ENCODE data around the gene FXR2. TPM values are rescaled to one million over a fixed set of nuclear protein-coding genes. Genes with fewer than 3 reads are reported as not detected.
"Not testable (repeated sequence)": the region's sequence is repeated elsewhere in the genome, so short reads cannot be mapped to it uniquely, and the experiment has no call there.

FXR2 gene
- total RNA-seq, 1 donor from 2014 or later: 37.9 TPM

DNA sequence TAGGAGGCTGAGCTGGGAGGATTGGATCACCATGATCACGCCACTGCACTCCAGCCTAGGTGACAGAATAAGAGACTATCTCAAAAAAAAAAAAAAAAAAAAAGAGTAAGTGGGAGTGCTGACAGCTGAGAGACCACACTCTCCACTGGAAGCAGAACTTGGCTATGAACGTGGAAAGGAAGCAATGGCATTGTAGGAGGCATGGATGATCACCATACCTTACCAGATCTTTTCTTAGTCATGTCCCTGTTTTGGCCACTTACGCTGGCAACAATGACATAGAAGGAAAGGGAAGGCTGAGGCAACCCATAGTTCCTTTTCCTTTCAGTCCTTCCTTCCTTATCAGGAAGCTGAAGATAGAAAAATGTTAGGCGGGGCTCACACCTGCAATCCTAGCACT is 32.3 kb upstream of the FXR2 start:
- no peak overlapping the region for H3K27ac Mint-ChIP-seq (ENCODE audit: unreplicated experiment)
- DNase-seq (ENCODE audit: low spot score): no peak
- H3K4me3 Mint-ChIP-seq (ENCODE audit: unreplicated experiment): no peak overlapping the region
- H3K27me3 Mint-ChIP-seq (ENCODE audit: unreplicated experiment): peaks cover 11% of the 10 kb centered on the region
- no peaks in the 10 kb centered on the region for H3K9me3 Mint-ChIP-seq (ENCODE audit: unreplicated experiment)
- peaks cover 25% of the 10 kb centered on the region for H3K4me1 Mint-ChIP-seq (ENCODE audit: unreplicated experiment)
- no peaks in the 10 kb centered on the region for H3K36me3 Mint-ChIP-seq (ENCODE audit: low read depth, unreplicated experiment)
- TF ChIP-seq, protein P1, sequence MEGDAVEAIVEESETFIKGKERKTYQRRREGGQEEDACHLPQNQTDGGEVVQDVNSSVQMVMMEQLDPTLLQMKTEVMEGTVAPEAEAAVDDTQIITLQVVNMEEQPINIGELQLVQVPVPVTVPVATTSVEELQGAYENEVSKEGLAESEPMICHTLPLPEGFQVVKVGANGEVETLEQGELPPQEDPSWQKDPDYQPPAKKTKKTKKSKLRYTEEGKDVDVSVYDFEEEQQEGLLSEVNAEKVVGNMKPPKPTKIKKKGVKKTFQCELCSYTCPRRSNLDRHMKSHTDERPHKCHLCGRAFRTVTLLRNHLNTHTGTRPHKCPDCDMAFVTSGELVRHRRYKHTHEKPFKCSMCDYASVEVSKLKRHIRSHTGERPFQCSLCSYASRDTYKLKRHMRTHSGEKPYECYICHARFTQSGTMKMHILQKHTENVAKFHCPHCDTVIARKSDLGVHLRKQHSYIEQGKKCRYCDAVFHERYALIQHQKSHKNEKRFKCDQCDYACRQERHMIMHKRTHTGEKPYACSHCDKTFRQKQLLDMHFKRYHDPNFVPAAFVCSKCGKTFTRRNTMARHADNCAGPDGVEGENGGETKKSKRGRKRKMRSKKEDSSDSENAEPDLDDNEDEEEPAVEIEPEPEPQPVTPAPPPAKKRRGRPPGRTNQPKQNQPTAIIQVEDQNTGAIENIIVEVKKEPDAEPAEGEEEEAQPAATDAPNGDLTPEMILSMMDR (IDR thresholded peaks at IDR 0.05; ENCODE audit: unreplicated experiment): no peak

DNA sequence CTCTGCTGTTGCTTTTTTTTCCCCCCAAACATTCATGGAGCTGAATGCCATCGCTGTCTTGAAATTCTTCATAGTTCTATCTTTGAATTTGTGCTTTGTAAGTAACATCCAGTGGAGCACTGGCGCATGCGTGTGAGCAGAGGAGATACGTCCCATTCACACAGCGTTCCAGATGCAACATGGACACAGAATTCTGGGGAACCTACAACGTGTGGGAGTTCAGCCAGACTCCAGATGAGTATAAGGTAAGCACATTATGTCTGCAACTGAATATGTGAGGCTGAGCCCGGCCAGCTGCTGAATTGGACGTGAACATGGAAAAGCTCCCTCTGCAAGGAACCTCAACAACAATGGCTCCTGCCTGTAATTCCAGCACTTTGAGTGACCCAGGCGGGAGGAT is 31.8 kb upstream of the FXR2 start:
- TF ChIP-seq, protein P1 (IDR thresholded peaks at IDR 0.05; ENCODE audit: unreplicated experiment): no peak
- no peaks in the 10 kb centered on the region for H3K9me3 Mint-ChIP-seq (ENCODE audit: unreplicated experiment)

DNA sequence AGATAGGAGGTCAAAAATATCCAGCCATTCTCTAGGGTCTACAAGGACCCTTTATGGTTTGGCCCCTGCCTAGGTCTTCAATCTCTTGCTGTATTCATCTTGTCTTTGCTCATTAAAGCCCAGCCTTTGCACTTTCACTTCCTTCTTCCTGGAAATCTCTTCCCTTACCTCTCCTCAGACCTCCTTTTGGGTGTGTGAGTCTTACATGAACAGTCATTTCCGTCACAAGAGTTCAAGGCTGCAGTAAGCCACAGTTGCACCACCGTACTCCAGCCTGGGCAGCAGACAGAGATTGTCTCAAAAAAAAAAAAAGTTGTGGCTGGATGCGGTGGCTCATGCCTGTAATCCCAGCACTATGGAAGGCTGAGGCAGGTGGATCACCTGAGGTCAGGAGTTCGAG is 30.1 kb upstream of the FXR2 start:
- peaks cover 7% of the 10 kb centered on the region for H3K27me3 Mint-ChIP-seq (ENCODE audit: unreplicated experiment)
- no peaks in the 10 kb centered on the region for H3K36me3 Mint-ChIP-seq (ENCODE audit: low read depth, unreplicated experiment)
- no peaks in the 10 kb centered on the region for H3K9me3 Mint-ChIP-seq (ENCODE audit: unreplicated experiment)
- TF ChIP-seq, protein P1 (IDR thresholded peaks at IDR 0.05; ENCODE audit: unreplicated experiment): no peak
- peak overlapping the region; percentile 16 for H3K4me3 Mint-ChIP-seq (ENCODE audit: unreplicated experiment)
- H3K4me1 Mint-ChIP-seq (ENCODE audit: unreplicated experiment): peaks cover 16% of the 10 kb centered on the region
- H3K27ac Mint-ChIP-seq (ENCODE audit: unreplicated experiment): peak overlapping the region; percentile 73
- no peak for DNase-seq (ENCODE audit: low spot score)

More for the DNA sequence above, 31.8 kb upstream of the FXR2 start:
- peaks cover 24% of the 10 kb centered on the region for H3K4me1 Mint-ChIP-seq (ENCODE audit: unreplicated experiment)
- H3K4me3 Mint-ChIP-seq (ENCODE audit: unreplicated experiment): no peak overlapping the region
- no peak overlapping the region for H3K27ac Mint-ChIP-seq (ENCODE audit: unreplicated experiment)
- no peaks in the 10 kb centered on the region for H3K36me3 Mint-ChIP-seq (ENCODE audit: low read depth, unreplicated experiment)
- peaks cover 11% of the 10 kb centered on the region for H3K27me3 Mint-ChIP-seq (ENCODE audit: unreplicated experiment)
- DNase-seq (ENCODE audit: low spot score): no peak

DNA sequence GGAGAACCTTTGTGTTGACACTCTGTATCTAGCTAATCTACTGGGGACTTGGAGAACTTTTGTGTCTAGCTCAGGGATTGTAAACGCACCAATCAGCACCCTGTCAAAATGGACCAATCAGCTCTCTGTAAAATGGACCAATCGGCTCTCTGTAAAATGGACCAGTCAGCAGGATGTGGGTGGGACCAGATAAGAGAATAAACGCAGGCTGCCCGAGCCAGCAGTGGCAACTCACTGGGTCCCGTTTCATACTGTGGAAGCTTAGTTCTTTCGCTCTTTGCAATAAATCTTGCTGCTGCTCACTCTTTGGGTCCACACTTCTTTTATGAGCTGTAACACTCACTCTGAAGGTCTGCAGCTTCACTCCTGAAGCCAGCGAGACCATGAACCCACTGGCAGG is 26.9 kb upstream of the FXR2 start:
- H3K27me3 Mint-ChIP-seq (ENCODE audit: unreplicated experiment); DNase-seq (ENCODE audit: low spot score); H3K4me3 Mint-ChIP-seq (ENCODE audit: unreplicated experiment); H3K36me3 Mint-ChIP-seq (ENCODE audit: low read depth, unreplicated experiment); H3K27ac Mint-ChIP-seq (ENCODE audit: unreplicated experiment); H3K9me3 Mint-ChIP-seq (ENCODE audit: unreplicated experiment): not testable (repeated sequence)
- peaks cover 12% of the 10 kb centered on the region for H3K4me1 Mint-ChIP-seq (ENCODE audit: unreplicated experiment)

DNA sequence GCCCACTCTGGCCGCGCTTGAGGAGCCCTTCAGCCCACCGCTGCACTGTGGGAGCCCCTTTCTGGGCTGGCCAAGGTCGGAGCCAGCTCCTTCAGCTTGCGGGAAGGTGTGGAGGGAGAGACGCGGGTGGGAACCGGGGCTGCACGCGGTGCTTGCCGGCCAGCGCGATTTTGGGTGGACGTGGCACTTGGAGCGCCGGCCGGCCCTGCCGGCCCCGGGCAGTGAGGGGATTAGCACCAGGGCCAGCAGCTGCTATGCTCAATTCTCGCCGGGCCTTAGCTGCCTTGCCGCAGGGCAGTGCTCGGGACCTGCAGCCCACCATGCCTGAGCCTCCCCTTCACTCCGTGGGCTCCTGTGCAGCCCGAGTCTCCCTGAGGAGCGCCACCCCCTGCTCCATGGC is 26.1 kb upstream of the FXR2 start:
- Mint-ChIP-seq H3K27me3 (ENCODE audit: unreplicated experiment) (peaks cover 4% of the 10 kb centered on the region), H3K9me3 (ENCODE audit: unreplicated experiment) (no peaks in the 10 kb centered on the region), H3K27ac (ENCODE audit: unreplicated experiment) (no peak overlapping the region), H3K4me3 (ENCODE audit: unreplicated experiment) (no peak overlapping the region), H3K36me3 (ENCODE audit: low read depth, unreplicated experiment) (no peaks in the 10 kb centered on the region), H3K4me1 (ENCODE audit: unreplicated experiment) (peaks cover 9% of the 10 kb centered on the region)
- TF ChIP-seq, protein P1 (IDR thresholded peaks at IDR 0.05; ENCODE audit: unreplicated experiment): no peak
- DNase-seq (ENCODE audit: low spot score): no peak

DNA sequence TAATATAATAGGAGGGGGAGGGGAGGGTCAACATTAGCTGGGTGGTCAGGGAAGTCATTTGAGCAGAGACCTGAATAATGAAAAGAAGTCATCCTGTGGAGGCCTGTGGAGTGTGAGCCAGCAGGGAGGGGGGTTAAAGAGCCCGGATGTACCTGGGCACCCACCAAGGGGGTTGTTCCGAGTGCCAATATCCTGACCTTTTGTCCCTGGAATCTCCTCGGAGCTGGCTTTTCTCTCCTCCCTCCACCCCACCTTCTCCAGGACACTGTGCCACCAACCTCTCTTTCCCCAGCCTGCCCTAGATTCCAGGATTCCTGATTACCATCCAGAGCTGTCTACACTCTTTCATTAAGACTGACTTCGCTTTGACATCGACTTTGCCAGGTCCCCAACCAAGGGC is 21.5 kb upstream of the FXR2 start:
- H3K4me3 Mint-ChIP-seq (ENCODE audit: unreplicated experiment): peak overlapping the region; percentile 19
- H3K27ac Mint-ChIP-seq (ENCODE audit: unreplicated experiment): no peak overlapping the region
- no peak for DNase-seq (ENCODE audit: low spot score)
- TF ChIP-seq, protein P1 (IDR thresholded peaks at IDR 0.05; ENCODE audit: unreplicated experiment): no peak
- H3K9me3 Mint-ChIP-seq (ENCODE audit: unreplicated experiment): no peaks in the 10 kb centered on the region
- peaks cover 3% of the 10 kb centered on the region for H3K4me1 Mint-ChIP-seq (ENCODE audit: unreplicated experiment)
- H3K36me3 Mint-ChIP-seq (ENCODE audit: low read depth, unreplicated experiment): no peaks in the 10 kb centered on the region
- peaks cover 2% of the 10 kb centered on the region for H3K27me3 Mint-ChIP-seq (ENCODE audit: unreplicated experiment)

All from endothelial cell (in vitro differentiated cells).